HepG2 (cell line): Measurements from ENCODE around the gene GANC. TPM values are rescaled to one million over a fixed set of nuclear protein-coding genes. Genes with fewer than 3 reads are reported as not detected.

Experiments
- ATF7-NPFF ChIP-seq: sonication (generic); formaldehyde crosslinking; IDR thresholded peaks from 2 replicates; pipeline ENCODE4 v1.8.1; 2023; ENCODE audit warnings: mild to moderate bottlenecking, low read depth, missing genetic modification reagents, moderate library complexity
- FOSL2 ChIP-seq: sonication (generic); formaldehyde crosslinking; IDR thresholded peaks from 2 replicates; pipeline ENCODE4 v1.4.0; 2020; ENCODE audit warnings: missing genetic modification reagents
- GPBP1L1 ChIP-seq: sonication (generic); formaldehyde crosslinking; IDR thresholded peaks from 2 replicates; pipeline ENCODE4 v1.5.0; 2020; ENCODE audit warnings: mild to moderate bottlenecking, missing genetic modification reagents
- HCFC1 ChIP-seq: fragments of 150-350 bp; IDR thresholded peaks from 2 replicates; pipeline ENCODE4 v1.6.1; 2014; ENCODE audit warnings: low read depth, low read length
- HMGXB4 ChIP-seq, 2 experiments: sonication (generic) in 1 of 2; formaldehyde crosslinking in 1 of 2; IDR thresholded peaks; 2 replicates each; pipeline versions ENCODE4 v1.4.0 to v1.6.1; 2018 to 2020; ENCODE audit warnings: missing genetic modification reagents in 2 of 2, borderline replicate concordance in 1 of 2, low read depth in 1 of 2, mild to moderate bottlenecking in 1 of 2, missing biosample characterization in 1 of 2
- HNF1B ChIP-seq: sonication (generic); formaldehyde crosslinking; IDR thresholded peaks from 2 replicates; pipeline ENCODE4 v1.5.1; 2020; ENCODE audit warnings: mild to moderate bottlenecking, moderate library complexity, missing genetic modification reagents
- KLF16 ChIP-seq, 2 experiments: sonication (generic) in 1 of 2; formaldehyde crosslinking in 1 of 2; IDR thresholded peaks; 2 replicates each; pipeline versions ENCODE4 v1.6.1 to v1.8.0; 2016 to 2023; ENCODE audit warnings: missing genetic modification reagents in 2 of 2, missing compliant biosample characterization in 1 of 2
- KMT2A ChIP-seq: sonication (generic); formaldehyde crosslinking; IDR thresholded peaks from 2 replicates; pipeline ENCODE4 v1.4.0; 2020; ENCODE audit warnings: missing genetic modification reagents
- MAFF ChIP-seq: IDR thresholded peaks from 2 replicates; pipeline ENCODE4 v1.6.1; 2011; ENCODE audit warnings: low read depth, low read length, improper control_type of control experiment
- MAFK ChIP-seq, 2 experiments: IDR thresholded peaks in 1 of 2; conservative IDR thresholded peaks in 1 of 2; 2 replicates each; pipeline ENCODE4 v1.6.1; 2011; ENCODE audit warnings: improper control_type of control experiment in 2 of 2, low read length in 2 of 2
- PITX1 ChIP-seq: sonication (generic); formaldehyde crosslinking; IDR thresholded peaks from 2 replicates; pipeline ENCODE4 v1.5.1; 2020; ENCODE audit warnings: mild to moderate bottlenecking, missing genetic modification reagents
- RAD21 ChIP-seq: fragments of 450-650 bp; formaldehyde crosslinking; IDR thresholded peaks from 2 replicates; pipeline ENCODE4 v1.5.0; 2020; ENCODE audit warnings: mild to moderate bottlenecking
- REPIN1 ChIP-seq: sonication (generic); formaldehyde crosslinking; IDR thresholded peaks from 2 replicates; pipeline ENCODE4 v1.8.0; 2022; ENCODE audit warnings: missing genetic modification reagents, low read depth, mild to moderate bottlenecking, borderline replicate concordance
- SOX6 ChIP-seq, 2 experiments: fragments of 450-650 bp in 1 of 2; sonication (generic) in 1 of 2; formaldehyde crosslinking in 1 of 2; IDR thresholded peaks; 2 replicates each; pipeline versions ENCODE4 v1.4.0 to v1.6.1; 2017 to 2020; ENCODE audit warnings: antibody characterized with exemption in 1 of 2, mild to moderate bottlenecking in 1 of 2, missing genetic modification reagents in 1 of 2
- ZHX2 ChIP-seq, 2 experiments: sonication (generic) in 1 of 2; formaldehyde crosslinking in 1 of 2; IDR thresholded peaks; 2 replicates each; pipeline versions ENCODE4 v1.6.1 to v1.9.0; 2014 to 2022; ENCODE audit warnings: antibody characterized with exemption in 1 of 2, borderline replicate concordance in 1 of 2, inconsistent platforms in 1 of 2, low read depth in 1 of 2, missing genetic modification reagents in 1 of 2
- ZNF335 ChIP-seq: sonication (generic); formaldehyde crosslinking; IDR thresholded peaks from 2 replicates; pipeline ENCODE4 v1.4.0; 2020; ENCODE audit warnings: missing genetic modification reagents
- polyA plus RNA-seq, 8 experiments: library from polyadenylated mRNA; depleted of rRNA in 3 of 8; stranded (reverse) in 7 of 8; unstranded in 1 of 8; fragments of >200 nt; fragmentation: Illumina TruSeq in 4 of 8; extraction: Trizol in 4 of 8; gene quantifications; 2 replicates each; pipeline versions ENCODE4 v1.2.1 to v1.2.3, GENCODE V29; 2011 to 2016; ENCODE audit warnings: low read depth in 4 of 8, missing spikeins in 1 of 8, mixed read lengths in 1 of 8; ENCODE audit not compliant: insufficient read depth in 1 of 8
- total RNA-seq, 5 experiments: library from RNA; depleted of rRNA; stranded (reverse); fragments of >200 nt; fragmentation: Illumina TruSeq; extraction: Trizol; gene quantifications; 2 replicates each; pipeline ENCODE4 v1.2.3, GENCODE V29; 2016; ENCODE audit warnings: low read depth in 1 of 5

GANC gene
- total and polyA plus RNA-seq, 2 of the 13 experiments (the other 11 are each of a cell fraction or from before 2014, with no cell fraction given), result 17.0 to 21.0 TPM

GRCh38 chr15:42392309-42393024 lies 119.5 kb downstream of the GANC start (continued):
- peak; percentile 73 for TF ChIP-seq ZHX2 (IDR thresholded peaks at IDR 0.05; ENCODE audit: low read depth)
- no peak for TF ChIP-seq ZHX2 (CRISPR knock-in tag; IDR thresholded peaks at IDR 0.05; ENCODE audit: borderline replicate concordance)
- peak; percentile 94 for TF ChIP-seq PITX1 (CRISPR knock-in tag)
- TF ChIP-seq KMT2A (CRISPR knock-in tag), result no peak
- no peak for TF ChIP-seq MAFK (conservative IDR thresholded peaks at IDR 0.05 in 1 of 2, IDR thresholded peaks at IDR 0.05 in 1 of 2; ENCODE audit: low read length in 2 of 2)
- 0 out of 2 replicates have a peak, but pooled peaks have one; percentile 43 for TF ChIP-seq ZNF335 (CRISPR knock-in tag)
- TF ChIP-seq RAD21, result peak; percentile 32; the same call in 1 of the 2 replicates
- TF ChIP-seq GPBP1L1 (CRISPR knock-in tag), result no peak
- TF ChIP-seq ATF7-NPFF (CRISPR knock-in tag), result peak; percentile 73; the same call in 1 of the 2 replicates
- no peak for TF ChIP-seq HCFC1
- TF ChIP-seq FOSL2 (CRISPR knock-in tag), result peak; percentile 54
- peak in 1 of 2 experiments; percentile 40; a peak in 1 of 4 replicates for TF ChIP-seq HMGXB4 (CRISPR knock-in tag; IDR thresholded peaks at IDR 0.05; ENCODE audit: borderline replicate concordance in 1 of 2, low read depth in 1 of 2)
- TF ChIP-seq MAFF, result no peak
- TF ChIP-seq HNF1B (CRISPR knock-in tag), result peak; percentile 95
- no peak for TF ChIP-seq SOX6 (IDR thresholded peaks at IDR 0.05)
- peak; percentile 92 for TF ChIP-seq SOX6 (CRISPR knock-in tag; IDR thresholded peaks at IDR 0.05)
- peak; percentile 55 for TF ChIP-seq REPIN1 (CRISPR knock-in tag)
- TF ChIP-seq KLF16 (CRISPR knock-in tag; IDR thresholded peaks at IDR 0.05), result no peak; a peak in 1 of 4 replicates
- TF ChIP-seq, all 625 proteins: peak for 258
